ENCODE measurements around the gene YJEFN3.

GRCh38 chr19:19485161-19485997 lies 43.3 kb upstream of the YJEFN3 start:
- TF ChIP-seq SIN3A (IDR thresholded peaks at IDR 0.05; ENCODE audit: borderline replicate concordance, insufficient read depth, low read depth, low read length) = no peak
- TF ChIP-seq, protein P1, sequence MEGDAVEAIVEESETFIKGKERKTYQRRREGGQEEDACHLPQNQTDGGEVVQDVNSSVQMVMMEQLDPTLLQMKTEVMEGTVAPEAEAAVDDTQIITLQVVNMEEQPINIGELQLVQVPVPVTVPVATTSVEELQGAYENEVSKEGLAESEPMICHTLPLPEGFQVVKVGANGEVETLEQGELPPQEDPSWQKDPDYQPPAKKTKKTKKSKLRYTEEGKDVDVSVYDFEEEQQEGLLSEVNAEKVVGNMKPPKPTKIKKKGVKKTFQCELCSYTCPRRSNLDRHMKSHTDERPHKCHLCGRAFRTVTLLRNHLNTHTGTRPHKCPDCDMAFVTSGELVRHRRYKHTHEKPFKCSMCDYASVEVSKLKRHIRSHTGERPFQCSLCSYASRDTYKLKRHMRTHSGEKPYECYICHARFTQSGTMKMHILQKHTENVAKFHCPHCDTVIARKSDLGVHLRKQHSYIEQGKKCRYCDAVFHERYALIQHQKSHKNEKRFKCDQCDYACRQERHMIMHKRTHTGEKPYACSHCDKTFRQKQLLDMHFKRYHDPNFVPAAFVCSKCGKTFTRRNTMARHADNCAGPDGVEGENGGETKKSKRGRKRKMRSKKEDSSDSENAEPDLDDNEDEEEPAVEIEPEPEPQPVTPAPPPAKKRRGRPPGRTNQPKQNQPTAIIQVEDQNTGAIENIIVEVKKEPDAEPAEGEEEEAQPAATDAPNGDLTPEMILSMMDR (IDR thresholded peaks at IDR 0.05) = no peak
- TF ChIP-seq, protein P2, sequence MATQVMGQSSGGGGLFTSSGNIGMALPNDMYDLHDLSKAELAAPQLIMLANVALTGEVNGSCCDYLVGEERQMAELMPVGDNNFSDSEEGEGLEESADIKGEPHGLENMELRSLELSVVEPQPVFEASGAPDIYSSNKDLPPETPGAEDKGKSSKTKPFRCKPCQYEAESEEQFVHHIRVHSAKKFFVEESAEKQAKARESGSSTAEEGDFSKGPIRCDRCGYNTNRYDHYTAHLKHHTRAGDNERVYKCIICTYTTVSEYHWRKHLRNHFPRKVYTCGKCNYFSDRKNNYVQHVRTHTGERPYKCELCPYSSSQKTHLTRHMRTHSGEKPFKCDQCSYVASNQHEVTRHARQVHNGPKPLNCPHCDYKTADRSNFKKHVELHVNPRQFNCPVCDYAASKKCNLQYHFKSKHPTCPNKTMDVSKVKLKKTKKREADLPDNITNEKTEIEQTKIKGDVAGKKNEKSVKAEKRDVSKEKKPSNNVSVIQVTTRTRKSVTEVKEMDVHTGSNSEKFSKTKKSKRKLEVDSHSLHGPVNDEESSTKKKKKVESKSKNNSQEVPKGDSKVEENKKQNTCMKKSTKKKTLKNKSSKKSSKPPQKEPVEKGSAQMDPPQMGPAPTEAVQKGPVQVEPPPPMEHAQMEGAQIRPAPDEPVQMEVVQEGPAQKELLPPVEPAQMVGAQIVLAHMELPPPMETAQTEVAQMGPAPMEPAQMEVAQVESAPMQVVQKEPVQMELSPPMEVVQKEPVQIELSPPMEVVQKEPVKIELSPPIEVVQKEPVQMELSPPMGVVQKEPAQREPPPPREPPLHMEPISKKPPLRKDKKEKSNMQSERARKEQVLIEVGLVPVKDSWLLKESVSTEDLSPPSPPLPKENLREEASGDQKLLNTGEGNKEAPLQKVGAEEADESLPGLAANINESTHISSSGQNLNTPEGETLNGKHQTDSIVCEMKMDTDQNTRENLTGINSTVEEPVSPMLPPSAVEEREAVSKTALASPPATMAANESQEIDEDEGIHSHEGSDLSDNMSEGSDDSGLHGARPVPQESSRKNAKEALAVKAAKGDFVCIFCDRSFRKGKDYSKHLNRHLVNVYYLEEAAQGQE (IDR thresholded peaks at IDR 0.05; ENCODE audit: insufficient read depth in 1 of 2, low read depth in 2 of 2, low read length in 1 of 2) = no peak
